C4-2B (cell line): Measurements from ENCODE around the gene ALDH7A1.

ENCODE experiments used
- H3K27ac ChIP-seq: fragments of 450-650 bp; 2 replicates; pipeline ENCODE4 v1.5.1; 2017
- CTCF ChIP-seq: fragments of 450-650 bp; conservative IDR thresholded peaks from 2 replicates; pipeline ENCODE4 v1.5.1; 2017; ENCODE audit warnings: mild to moderate bottlenecking
- ZFX ChIP-seq: fragments of 450-650 bp; IDR thresholded peaks from 2 replicates; pipeline ENCODE4 v1.6.1; 2017

ALDH7A1 gene

GRCh38 chr5:126483156-126483555, 111.9 kb downstream of the ALDH7A1 start:
- TF ChIP-seq CTCF, result no peak
- TF ChIP-seq ZFX, result no peak
- H3K27ac ChIP-seq, result no peak overlapping the region

GRCh38 chr5:126482591-126482990, 112.4 kb downstream of the ALDH7A1 start:
- H3K27ac ChIP-seq, result no peak overlapping the region
- no peak for TF ChIP-seq CTCF
- no peak for TF ChIP-seq ZFX

- TF ChIP-seq ZFX, result no peak
- no peak for TF ChIP-seq CTCF
Measured at GRCh38 chr5:126481243-126481642, 113.8 kb downstream of the ALDH7A1 start.

More at GRCh38 chr5:126481243-126481642, 113.8 kb downstream of the ALDH7A1 start:
- H3K27ac ChIP-seq, result no peak overlapping the region
